Fibroblast of skin of left quadriceps (primary cell): Measurements from ENCODE around the gene MED27.
"Not testable (repeated sequence)": the region's sequence is repeated elsewhere in the genome, so short reads cannot be mapped to it uniquely, and the experiment has no call there.

Experiments used
- DNase-seq, 2 experiments: peaks; one replicate each; pipeline ENCODE4 v3.0.0-alpha.2; 2013; ENCODE audit warnings: low read depth in 2 of 2

MED27 gene

GRCh38 chr9:132020272-132020671, 59.4 kb downstream of the MED27 start:
- DNase-seq, result no peak

GRCh38 chr9:132019702-132020101, 60.0 kb downstream of the MED27 start:
- no peak for DNase-seq

- no peak for DNase-seq
Observed at GRCh38 chr9:132018957-132019405, 60.7 kb downstream of the MED27 start.

- DNase-seq, result no peak
Observed at GRCh38 chr9:132016456-132016855, 63.2 kb downstream of the MED27 start.

- no peak for DNase-seq
Observed at GRCh38 chr9:132015866-132016265, 63.8 kb downstream of the MED27 start.

- DNase-seq, result no peak
Observed at GRCh38 chr9:132014218-132014805, 65.4 kb downstream of the MED27 start.

GRCh38 chr9:132012704-132013357, 66.8 kb downstream of the MED27 start:
- no peak for DNase-seq

- DNase-seq, result no peak
Observed at GRCh38 chr9:132011896-132012295, 67.8 kb downstream of the MED27 start.

GRCh38 chr9:132011309-132011708, 68.4 kb downstream of the MED27 start:
- DNase-seq, result no peak

GRCh38 chr9:132010201-132010600, 69.5 kb downstream of the MED27 start:
- not testable (repeated sequence) for DNase-seq

- DNase-seq, result no peak
Observed at GRCh38 chr9:132008855-132009812, 70.5 kb downstream of the MED27 start.

- peak in 1 of 2 experiments; percentile 35 for DNase-seq
Observed at GRCh38 chr9:132008184-132008803, 71.4 kb downstream of the MED27 start.

- no peak for DNase-seq
Observed at GRCh38 chr9:132007371-132008025, 72.2 kb downstream of the MED27 start.

- DNase-seq, result peak; percentile 67 to 69
Observed at GRCh38 chr9:132006677-132007370, 72.8 kb downstream of the MED27 start.

- no peak for DNase-seq
Observed at GRCh38 chr9:132005899-132006298, 73.8 kb downstream of the MED27 start.

- no peak for DNase-seq
Observed at GRCh38 chr9:132004323-132004722, 75.3 kb downstream of the MED27 start.

- no peak for DNase-seq
Observed at GRCh38 chr9:132003896-132004295, 75.8 kb downstream of the MED27 start.

- DNase-seq, result no peak
Observed at GRCh38 chr9:132003319-132003704, 76.4 kb downstream of the MED27 start.

- DNase-seq, result no peak
Observed at GRCh38 chr9:132002643-132003318, 76.9 kb downstream of the MED27 start.

GRCh38 chr9:132001567-132001966, 78.1 kb downstream of the MED27 start:
- no peak for DNase-seq
